GM08714 (cell line): ENCODE data around the gene THUMPD3.
A peak's percentile ranks its signal among the peaks of the same experiment; 100 is the strongest.

Source experiments
- H3K4me3 ChIP-seq: fragments of 200-500 bp; sonication (Bioruptor generic); 2 replicates; pipeline ENCODE4 v1.5.1; 2014; ENCODE audit warnings: mild to moderate bottlenecking, low read length, inconsistent platforms
- ZNF274 ChIP-seq: IDR thresholded peaks from 2 replicates; pipeline ENCODE4 v1.6.1; 2012; ENCODE audit warnings: mild to moderate bottlenecking, low read depth, low read length

Gene THUMPD3, protein sequence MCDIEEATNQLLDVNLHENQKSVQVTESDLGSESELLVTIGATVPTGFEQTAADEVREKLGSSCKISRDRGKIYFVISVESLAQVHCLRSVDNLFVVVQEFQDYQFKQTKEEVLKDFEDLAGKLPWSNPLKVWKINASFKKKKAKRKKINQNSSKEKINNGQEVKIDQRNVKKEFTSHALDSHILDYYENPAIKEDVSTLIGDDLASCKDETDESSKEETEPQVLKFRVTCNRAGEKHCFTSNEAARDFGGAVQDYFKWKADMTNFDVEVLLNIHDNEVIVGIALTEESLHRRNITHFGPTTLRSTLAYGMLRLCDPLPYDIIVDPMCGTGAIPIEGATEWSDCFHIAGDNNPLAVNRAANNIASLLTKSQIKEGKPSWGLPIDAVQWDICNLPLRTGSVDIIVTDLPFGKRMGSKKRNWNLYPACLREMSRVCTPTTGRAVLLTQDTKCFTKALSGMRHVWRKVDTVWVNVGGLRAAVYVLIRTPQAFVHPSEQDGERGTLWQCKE

DNA sequence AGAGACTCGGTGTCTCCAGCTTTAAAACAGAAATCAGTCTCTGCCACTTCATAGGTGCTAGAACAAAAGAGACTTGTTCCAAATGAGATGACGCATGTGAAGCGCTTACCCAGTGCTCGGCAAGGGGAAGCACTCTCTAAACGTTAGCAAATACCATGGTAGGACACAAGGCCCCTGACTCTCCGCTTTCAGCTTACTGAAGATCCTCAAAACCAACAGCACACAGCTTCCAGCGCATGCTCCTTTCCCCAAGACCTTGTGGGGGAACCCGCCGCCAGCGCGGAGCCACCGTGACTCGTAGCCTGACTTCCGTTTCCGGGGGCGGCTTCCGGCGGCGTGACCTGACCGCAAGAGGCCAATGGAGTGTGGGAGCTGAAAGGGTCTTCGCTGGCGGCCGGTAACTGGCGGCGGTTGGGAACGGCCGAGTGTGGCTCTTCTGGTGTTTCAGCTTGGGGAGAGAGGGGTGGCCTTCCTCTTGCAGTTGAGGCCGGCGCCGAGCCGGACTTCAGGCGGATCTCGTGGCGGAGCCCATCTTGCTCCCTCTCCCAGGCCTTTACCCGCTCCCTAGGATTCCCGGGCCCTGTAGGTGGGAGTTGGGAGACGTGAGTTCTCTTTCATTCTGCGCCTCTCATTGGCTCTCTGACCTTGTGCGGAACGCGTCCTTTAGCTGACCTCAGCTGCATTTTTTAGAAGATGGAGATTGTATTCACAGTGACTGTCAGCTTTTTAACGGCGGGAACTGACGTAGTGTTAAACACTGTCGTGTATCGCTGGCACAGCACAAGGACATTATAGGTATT lies at the start of gene THUMPD3:
Gene THUMPD3, plus strand, starts transcription at position 324 of the 800 bp plus-strand sequence. CDS start 2,015 bp downstream, outside the sequence.
- peak within 1 kb of the TSS; percentile 85 for H3K4me3 ChIP-seq
- no peak for TF ChIP-seq ZNF274

DNA sequence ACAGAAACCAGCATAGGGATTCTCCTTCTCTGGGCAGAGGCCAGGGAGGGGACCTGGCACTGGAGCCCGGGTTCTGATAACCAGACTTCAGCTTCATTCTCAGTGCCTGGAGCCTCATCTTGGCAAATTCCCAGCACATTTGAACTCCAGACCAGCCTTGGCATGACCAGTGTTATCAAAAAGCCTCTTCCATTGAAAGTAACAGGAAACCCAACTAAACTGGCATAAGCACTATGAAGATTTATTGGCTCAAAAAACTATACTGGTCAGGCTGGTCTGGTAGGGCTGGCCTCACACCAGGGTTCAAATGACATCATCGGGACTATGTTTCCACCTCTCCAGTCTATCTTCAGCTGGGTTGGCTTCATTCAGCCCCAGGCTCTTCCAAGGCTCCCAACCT lies 48.1 kb upstream of the THUMPD3 start:
- no peak overlapping the region for H3K4me3 ChIP-seq
- TF ChIP-seq ZNF274 = no peak

DNA sequence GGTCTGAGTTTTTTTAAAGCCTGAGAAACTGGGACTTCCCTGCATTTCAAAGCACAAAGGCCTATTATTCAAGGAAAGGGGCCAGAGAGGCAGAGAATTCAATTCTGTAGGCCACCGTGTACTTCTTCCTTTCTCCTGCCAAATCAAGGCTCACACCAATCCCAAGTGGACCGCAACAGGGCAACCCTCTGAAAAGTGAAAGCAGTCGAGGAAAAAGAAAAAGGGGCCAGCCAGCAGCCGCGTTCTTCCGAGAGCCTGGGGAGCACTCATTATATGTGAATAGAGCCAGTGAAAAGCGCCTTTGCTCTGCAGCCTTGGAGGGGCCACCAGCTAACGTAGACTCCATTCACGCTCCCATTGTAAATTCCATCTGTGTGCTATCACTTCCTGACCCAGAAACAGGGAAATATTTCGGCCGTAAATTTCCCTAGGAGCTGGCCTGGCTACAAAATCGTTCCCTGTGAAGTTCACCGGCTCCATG lies 45.9 kb upstream of the THUMPD3 start:
- no peak overlapping the region for H3K4me3 ChIP-seq
- TF ChIP-seq ZNF274 = no peak

DNA sequence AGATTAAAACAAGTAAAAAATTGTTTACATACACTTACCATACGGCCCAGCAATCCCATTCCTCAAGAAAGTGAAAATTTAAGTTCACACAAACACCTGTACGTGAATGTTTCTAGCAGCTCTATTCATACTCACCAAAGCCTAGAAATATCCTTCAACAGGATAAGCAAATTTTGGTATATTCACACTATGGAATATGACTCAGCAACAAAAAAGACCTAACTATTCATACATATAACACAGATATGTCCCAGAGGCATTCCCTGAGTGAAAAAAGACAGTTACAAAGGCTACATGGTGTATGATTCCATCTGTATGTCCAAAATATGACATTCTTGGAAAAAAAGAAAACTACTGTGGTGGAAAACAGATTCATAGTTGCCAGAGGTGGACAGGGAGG lies 40.1 kb upstream of the THUMPD3 start:
- no peak overlapping the region for H3K4me3 ChIP-seq
- TF ChIP-seq ZNF274 = no peak

DNA sequence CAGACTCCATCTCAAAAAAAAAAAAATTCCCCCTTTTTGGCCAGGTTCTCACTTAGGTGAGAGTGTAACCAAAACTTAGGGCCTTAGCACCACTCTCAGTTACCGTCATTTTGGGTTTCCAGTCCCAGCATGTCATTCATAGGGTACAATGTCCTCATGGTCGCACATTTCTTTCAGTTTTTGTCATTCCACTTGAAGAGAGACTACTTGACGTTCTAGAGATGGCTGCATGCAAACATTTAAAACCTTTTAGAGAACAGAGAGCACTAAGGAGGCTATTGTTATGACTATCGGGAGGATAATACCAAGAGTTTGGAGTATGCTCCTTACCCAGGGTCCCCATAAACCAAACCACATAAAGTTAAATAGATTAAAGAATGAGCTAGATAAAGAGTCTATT lies 37.9 kb upstream of the THUMPD3 start:
- TF ChIP-seq ZNF274 = no peak

DNA sequence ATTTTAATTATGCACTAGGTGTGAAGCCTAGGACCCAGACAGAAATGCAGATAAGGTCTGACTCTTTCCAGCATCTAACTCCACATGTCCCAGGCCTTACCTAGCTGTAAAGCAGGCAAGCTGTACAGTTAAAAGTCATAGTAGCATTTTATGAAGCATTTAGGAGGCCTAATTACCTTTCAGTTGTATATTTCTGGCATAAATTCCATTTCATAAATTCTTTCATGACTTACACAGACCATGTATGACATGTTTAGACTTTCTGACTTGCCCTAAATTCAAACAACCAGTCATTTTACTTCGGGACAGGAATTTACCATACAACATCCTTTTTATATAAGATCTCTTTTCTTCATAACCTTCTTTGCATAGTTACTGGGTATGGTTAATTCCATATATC lies 35.3 kb upstream of the THUMPD3 start:
- H3K4me3 ChIP-seq = no peak overlapping the region
- no peak for TF ChIP-seq ZNF274

More for the DNA sequence above, 37.9 kb upstream of the THUMPD3 start:
- H3K4me3 ChIP-seq = no peak overlapping the region

DNA sequence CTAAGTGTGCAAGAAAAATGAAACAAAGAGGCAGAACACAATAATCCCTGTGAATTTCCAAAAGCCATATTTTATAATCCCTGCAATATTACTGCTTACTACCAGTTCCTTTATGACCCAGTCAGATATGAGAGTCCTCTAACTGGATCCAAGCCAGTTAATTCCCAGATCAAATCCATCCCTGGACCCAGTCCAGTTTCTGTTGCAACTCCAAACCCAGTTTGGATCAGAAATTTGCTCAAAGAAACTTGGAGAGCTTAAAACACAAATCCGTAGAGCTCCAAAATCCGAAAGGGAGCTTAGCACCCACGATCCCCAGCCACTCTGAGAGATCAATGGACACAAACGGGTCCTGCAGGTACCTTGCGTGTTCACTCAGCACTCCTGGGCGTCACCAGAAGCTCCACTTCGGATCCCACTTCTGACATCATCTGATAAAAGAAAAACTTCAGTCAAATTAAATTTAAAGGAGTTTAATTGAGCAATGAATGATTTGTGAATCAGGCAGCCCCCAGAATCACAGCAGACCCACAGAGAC lies 32.6 kb upstream of the THUMPD3 start:
- no peak overlapping the region for H3K4me3 ChIP-seq
- no peak for TF ChIP-seq ZNF274

DNA sequence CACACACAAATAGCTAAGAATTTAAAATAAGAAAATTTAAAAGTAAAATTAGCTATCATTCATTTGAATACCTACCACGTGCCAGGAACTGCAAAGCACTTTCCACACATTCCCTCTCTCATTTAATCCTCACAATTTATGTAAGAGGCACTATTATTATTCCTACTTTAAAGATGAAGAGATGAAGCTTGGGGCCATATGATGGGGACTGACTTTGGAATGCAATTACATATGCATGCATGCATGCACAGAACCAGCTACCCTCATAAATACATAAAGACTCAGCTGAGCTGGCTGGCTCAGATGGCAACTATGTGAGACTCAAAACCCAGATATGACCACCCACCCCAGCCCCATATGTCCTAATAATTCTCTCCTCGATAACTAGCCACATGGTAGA lies 31.7 kb upstream of the THUMPD3 start:
- no peak for TF ChIP-seq ZNF274
- H3K4me3 ChIP-seq = no peak overlapping the region

DNA sequence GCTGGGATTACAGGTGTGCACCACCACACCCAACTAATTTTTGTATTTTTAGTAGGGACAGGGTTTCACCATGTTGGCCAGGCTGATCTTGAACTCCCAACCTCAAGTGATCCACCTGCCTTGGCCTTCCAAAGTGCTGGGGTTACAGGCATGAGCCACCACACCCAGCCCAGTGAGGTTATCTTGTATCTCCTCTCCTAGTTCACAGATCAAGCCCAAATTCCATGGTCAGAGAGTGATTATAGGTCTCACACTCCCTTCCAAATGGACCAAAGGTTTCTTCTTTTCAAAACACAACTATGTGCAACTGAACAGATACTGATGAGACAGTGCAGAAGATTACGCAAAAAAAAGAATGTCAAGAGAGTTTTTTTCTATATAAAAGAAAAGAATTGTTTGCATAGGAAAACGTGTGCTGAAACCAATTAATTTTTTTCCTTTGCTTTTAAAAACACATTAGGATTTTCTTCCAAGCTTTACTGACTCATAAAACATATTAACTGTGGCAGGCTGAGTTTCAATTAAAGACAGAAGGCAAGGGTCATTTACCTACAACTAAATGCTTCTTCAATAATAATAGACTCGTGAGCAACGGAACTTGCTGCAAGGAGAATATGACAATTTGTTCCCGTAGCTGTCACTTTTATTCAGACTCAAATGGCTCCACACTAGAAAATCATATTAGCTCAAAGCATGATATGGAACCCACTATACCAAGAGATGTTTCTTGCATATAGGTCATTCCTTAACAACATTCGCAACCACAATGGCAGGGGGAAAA lies 30.4 kb upstream of the THUMPD3 start:
- no peak for TF ChIP-seq ZNF274

DNA sequence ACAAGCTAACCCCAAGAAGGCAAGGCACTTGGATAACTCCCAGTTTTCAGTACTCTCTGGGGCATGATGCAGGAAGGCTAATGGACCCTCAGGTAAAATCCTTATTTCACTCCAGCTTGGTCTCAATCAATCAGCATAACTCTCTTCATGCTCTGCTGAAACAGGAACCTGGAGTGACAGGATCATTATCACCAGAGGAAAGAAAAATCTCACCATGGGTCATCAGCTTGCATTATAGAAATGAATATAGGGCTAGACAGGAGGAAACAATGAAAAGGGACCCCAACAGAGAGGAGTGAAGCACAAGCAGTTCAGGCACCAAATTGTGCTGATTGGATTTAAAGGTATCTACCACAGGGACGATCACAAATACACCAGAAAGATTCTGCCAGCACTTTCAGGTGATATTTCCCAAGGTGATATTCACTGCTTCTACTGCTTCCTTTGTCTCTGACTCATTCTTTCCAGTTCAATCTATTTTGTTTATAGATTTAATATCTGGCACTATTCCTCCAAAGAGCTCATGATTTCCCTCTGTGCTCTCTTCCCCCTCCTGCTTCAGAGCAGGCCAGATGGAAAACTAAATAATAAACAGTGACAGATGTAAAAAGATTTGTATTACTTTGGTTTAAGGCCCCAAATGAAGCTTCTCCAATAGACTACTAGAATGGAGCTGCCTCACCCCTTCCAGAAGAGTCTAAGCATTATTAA lies 22.9 kb upstream of the THUMPD3 start:
- no peak overlapping the region for H3K4me3 ChIP-seq
- no peak for TF ChIP-seq ZNF274

More for the DNA sequence above, 30.4 kb upstream of the THUMPD3 start:
- H3K4me3 ChIP-seq = no peak overlapping the region

DNA sequence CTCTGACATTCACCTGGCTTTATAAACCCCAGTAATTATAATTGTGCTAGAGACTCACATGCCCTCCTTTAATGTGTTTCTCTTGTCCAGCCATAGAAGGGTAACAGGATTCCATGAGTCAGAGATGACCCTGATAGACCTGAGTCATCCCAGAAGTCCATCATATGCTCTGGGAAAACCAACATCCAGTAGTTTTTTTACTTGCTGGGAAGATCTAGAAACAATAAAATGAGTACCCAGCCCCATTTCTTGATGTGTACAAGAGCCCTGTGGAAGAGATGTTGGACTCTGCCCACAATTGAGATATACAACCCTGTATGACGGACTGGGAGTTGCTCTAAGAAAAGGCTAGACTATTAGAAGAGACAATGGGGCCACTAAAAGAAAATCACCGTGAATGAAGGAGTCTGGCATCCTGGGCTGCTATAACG lies 22.4 kb upstream of the THUMPD3 start:
- no peak overlapping the region for H3K4me3 ChIP-seq
- TF ChIP-seq ZNF274 = no peak

DNA sequence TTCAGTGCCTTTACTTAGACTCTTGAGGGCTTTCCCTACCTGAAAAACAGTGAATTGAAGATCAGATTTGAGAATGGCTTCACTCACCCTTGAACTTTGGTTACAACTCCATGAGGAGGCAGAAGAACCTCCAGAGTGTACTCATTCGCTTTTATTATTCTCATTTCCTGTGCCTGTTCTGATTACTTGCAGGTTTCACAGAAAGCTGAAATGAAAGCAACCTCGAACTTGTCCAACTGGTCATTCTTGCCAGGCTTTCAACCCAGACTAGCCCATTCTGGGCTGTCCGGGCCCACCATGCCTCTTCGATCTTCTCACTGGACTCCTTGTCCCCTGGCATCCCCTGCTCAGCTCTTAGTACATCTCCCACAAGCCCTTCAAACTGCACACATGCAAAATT lies 20.2 kb upstream of the THUMPD3 start:
- H3K4me3 ChIP-seq = no peak overlapping the region
- no peak for TF ChIP-seq ZNF274

DNA sequence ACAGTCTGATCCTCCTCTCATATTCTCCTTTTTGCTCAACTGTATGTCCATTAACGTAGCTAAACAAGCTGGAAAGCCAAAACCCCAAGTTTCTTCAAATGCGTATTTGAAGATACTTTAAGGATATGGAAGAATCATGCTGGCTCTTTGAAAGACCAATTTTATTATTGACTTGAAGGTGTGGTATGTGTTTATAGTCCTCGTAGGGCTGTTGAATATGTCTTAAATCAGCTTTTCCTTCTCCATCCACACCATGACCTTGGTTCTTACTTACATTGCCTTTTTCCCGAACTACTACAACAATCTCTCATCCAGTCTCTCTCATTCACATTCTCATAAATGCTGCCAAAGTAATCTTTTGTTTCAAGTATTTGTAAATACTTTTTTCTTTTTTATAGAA lies 19.7 kb upstream of the THUMPD3 start:
- no peak overlapping the region for H3K4me3 ChIP-seq

More for the DNA sequence above, 19.7 kb upstream of the THUMPD3 start:
- TF ChIP-seq ZNF274 = no peak
